Measurements from ENCODE around the gene GSTM1.

- TF ChIP-seq CTCF (IDR thresholded peaks at IDR 0.05) (no peak), POLR2A (IDR thresholded peaks at IDR 0.05) (no peak)
These were observed 43.0 kb downstream of the GSTM1 start for GRCh38 chr1:109730666-109731065.
